Measurements from ENCODE around the gene PYDC1.
"Not testable (repeated sequence)": the region's sequence is repeated elsewhere in the genome, so short reads cannot be mapped to it uniquely, and the experiment has no call there.

The PYDC1 gene

GRCh38 chr16:31216422-31217135 lies at the start of gene PYDC1:
Gene PYDC1 (minus strand): TSS chr16:31217135. CDS start chr16:31217028, 107 bp downstream.
- DNase-seq (ENCODE audit: low read depth, low spot score): no peak

- DNase-seq (ENCODE audit: low read depth, low spot score): peak; percentile 32
Observed at GRCh38 chr16:31265329-31266245, 48.7 kb upstream of the PYDC1 start.

DNA sequence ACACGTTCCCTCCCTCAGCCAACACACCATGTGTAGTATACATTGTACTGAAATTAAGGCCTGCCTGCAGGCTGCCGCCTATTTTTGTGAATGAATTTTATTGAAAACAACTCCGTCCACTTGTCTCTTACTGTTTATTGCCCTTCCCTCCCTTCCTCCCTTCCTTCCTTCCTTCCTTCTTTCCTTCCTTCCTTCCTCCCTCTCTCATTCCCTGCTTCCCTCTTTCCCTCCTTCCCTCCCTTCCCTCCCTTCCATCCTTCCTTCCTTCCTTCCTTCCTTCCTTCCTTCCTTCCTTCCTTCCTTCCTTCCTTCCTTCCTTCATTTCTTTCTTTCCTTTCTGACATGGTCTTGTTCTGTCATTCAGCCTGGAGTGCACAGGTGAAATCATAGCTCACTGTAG lies 45.1 kb upstream of the PYDC1 start:
- DNase-seq (ENCODE audit: low read depth, low spot score): no peak

GRCh38 chr16:31260136-31260931 lies 43.4 kb upstream of the PYDC1 start:
- DNase-seq (ENCODE audit: low read depth, low spot score): no peak

GRCh38 chr16:31258366-31258765 lies 41.4 kb upstream of the PYDC1 start:
- no peak for DNase-seq (ENCODE audit: low read depth, low spot score)

GRCh38 chr16:31256466-31256865 lies 39.5 kb upstream of the PYDC1 start:
- DNase-seq (ENCODE audit: low read depth, low spot score): no peak

GRCh38 chr16:31253642-31254045 lies 36.7 kb upstream of the PYDC1 start:
- no peak for DNase-seq (ENCODE audit: low read depth, low spot score)

GRCh38 chr16:31251435-31251834 lies 34.5 kb upstream of the PYDC1 start:
- DNase-seq (ENCODE audit: low read depth, low spot score): no peak

- no peak for DNase-seq (ENCODE audit: low read depth, low spot score)
Observed at GRCh38 chr16:31250782-31251384, 33.9 kb upstream of the PYDC1 start.

GRCh38 chr16:31248344-31248743 lies 31.4 kb upstream of the PYDC1 start:
- no peak for DNase-seq (ENCODE audit: low read depth, low spot score)

- DNase-seq (ENCODE audit: low read depth, low spot score): no peak
Observed at GRCh38 chr16:31246296-31246695, 29.4 kb upstream of the PYDC1 start.

- DNase-seq (ENCODE audit: low read depth, low spot score): not testable (repeated sequence)
Observed at GRCh38 chr16:31245598-31245997, 28.7 kb upstream of the PYDC1 start.

DNA sequence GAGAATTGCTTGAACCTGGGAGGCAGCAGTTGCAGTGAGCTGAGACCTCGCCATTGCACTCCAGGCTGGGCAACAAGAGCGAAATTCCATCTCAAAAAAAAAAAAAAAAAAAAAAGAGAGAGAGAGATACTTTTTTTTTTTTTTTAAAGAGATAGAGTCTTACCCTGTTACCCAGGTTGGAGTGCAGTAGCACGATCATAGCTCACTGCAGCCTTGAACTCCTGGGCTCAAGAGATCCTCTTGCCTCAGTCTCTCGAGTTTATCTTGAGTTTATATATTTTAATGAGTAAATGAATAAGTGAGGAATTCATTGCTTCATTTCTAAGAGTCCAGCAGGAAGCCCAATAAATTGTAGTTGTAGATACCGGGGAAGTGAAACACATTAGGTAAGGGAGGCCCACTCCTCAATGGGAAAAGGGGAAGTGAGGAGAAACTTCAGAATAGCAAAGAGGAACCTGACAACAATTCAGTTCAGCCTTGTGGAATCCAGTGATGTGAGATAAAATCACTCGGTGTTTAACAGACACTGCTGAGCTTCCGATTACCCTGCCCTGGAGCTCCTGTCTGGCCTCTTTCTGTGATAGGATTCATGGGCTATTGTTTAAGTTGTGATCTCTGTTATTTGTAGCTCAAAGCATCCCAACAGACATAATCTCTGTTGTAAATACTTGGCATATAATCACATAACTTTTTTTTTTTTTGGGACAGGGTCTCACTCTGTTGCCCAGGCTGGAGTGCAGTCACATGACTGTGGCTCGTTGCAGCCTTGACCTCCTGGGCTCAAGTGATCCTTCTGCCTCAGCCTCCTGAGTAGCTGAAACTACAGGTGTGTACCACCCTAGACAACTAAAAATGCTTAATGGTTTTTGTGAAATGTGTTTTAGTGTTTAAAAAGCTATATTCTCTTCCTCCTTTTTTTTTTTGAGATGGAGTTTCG lies 27.1 kb upstream of the PYDC1 start:
- no peak for DNase-seq (ENCODE audit: low read depth, low spot score)

- no peak for DNase-seq (ENCODE audit: low read depth, low spot score)
Observed at GRCh38 chr16:31242206-31242605, 25.3 kb upstream of the PYDC1 start.

DNA sequence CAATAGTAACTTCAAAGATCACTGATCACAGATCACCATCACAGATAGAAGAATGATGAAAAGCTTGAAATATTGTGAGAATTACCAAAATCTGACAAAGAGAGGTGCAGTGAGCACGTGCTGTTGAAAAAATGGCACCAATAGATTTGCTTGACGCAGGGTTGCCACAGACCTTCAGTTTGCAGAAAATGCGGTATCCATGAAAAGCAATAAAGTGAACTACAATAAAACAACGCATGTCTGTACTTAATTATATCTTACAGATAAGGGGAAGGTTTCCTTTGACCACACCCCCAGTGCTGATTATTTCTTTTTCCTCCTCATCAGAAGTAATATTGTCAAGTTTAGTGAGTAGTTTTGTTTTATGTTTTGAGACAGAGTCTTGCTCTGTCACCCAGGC lies 21.1 kb upstream of the PYDC1 start:
- DNase-seq (ENCODE audit: low read depth, low spot score): no peak

- DNase-seq (ENCODE audit: low read depth, low spot score): no peak
Observed at GRCh38 chr16:31229501-31229900, 12.6 kb upstream of the PYDC1 start.

DNA sequence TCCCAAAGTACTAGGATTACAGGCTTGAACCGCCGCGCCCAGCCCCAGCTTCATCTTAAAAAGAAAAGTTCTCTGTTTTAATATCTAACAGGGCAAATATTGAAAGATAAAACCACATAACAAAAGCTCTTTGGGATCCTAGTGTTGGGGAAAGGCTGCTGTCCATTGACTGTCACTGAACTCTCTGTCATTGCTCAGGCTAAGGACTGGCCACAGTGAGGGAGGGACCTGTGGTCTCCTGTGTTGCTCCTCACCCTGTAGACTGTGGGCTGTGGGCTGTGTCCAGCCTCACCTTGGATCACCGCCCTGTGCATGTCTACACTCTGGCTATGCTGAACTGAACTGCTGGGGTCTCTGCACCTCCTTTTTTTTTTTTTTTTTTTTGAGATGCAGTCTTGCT lies 11.3 kb upstream of the PYDC1 start:
- DNase-seq (ENCODE audit: low read depth, low spot score): no peak

GRCh38 chr16:31225193-31225592 lies 8.3 kb upstream of the PYDC1 start:
- no peak for DNase-seq (ENCODE audit: low read depth, low spot score)

- no peak for DNase-seq (ENCODE audit: low read depth, low spot score)
Observed at GRCh38 chr16:31224092-31224955, 7.4 kb upstream of the PYDC1 start.

DNA sequence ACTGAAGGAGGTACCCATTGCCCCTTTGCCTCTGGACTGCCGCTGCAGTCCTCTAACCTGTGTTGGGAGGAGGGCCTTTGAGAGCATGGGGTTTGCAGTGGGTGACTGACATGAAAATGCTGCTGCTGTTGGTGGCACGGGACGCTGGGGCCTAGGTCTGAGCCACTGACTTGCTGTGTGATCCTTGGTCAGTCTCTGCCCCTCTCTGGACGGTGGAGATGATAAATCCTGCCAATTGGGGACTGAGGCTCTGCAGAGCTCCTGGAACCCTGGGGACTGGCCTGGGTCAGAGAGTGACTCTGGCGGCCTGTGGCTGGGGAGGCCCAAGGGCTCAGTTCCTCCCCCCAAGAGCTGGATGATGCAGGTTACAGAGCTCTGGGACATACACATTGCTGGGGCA lies 6.1 kb upstream of the PYDC1 start:
- DNase-seq (ENCODE audit: low read depth, low spot score): no peak
